Pancreas (tissue), 10 donors: ENCODE measurements around the gene IER3. TPM values are rescaled to one million over a fixed set of nuclear protein-coding genes. Genes with fewer than 3 reads are reported as not detected.
"Not testable (repeated sequence)": the region's sequence is repeated elsewhere in the genome, so short reads cannot be mapped to it uniquely, and the experiment has no call there.

Source experiments
- ATAC-seq, 4 donors: fragments of 200-7000 bp; cut with Tn5 transposase; one replicate each; pipeline versions ENCODE4 v1.8.0 to v1.9.1; 2020; ENCODE audit warnings: mild to moderate bottlenecking in 4 of 4, moderate library complexity in 4 of 4
- DNase-seq, 6 donors: peaks; one replicate each; pipeline ENCODE4 v3.0.0-alpha.2; 2020
- FAIRE-seq: peaks from 2 replicates; lab custom pipeline; 2012; peaks lifted over from hg19 to GRCh38; lab: Jason Lieb, UNC
- H3K27ac ChIP-seq, 4 donors: fragments of 200-600 bp; sonication (generic); 1 replicate in 3 of 4; 2 replicates in 1 of 4; pipeline versions ENCODE4 v1.5.0 to v1.8.0; 2020
- H3K27me3 ChIP-seq, 4 donors: fragments of 200-600 bp; one replicate each; pipeline ENCODE4 v1.8.0; 2021
- H3K36me3 ChIP-seq, 3 donors: fragments of 200-600 bp; sonication (generic) in 1 of 3; one replicate each; pipeline versions ENCODE4 v1.5.0 to v1.8.0; 2020 to 2021
- H3K4me1 ChIP-seq, 3 donors: fragments of 200-600 bp; one replicate each; pipeline ENCODE4 v1.8.0; 2021
- H3K4me3 ChIP-seq, 4 donors: fragments of 200-600 bp; sonication (generic) in 2 of 4; one replicate each; pipeline versions ENCODE4 v1.5.0 to v1.8.0; 2020 to 2021
- H3K9me3 ChIP-seq, 4 donors: fragments of 200-600 bp; one replicate each; pipeline ENCODE4 v1.8.0; 2021
- WGBS, 2 donors: extraction: QIAGEN DNeasy Blood & Tissue Kit; methylation state at CpG; one replicate each; pipeline ENCODE4 v1.1.7; 2013; 5-methylcytosine and 5-hydroxymethylcytosine counted together
- intact Hi-C, 3 donors: fragments of 100-400 bp; cut with DNase I; formaldehyde crosslinking; loops; one replicate each; pipeline versions ENCODE4 v1.11.1 to v1.14.2; 2022
- polyA plus RNA-seq, 2 donors: library from polyadenylated mRNA; stranded (reverse); fragments of 200-250 nt; gene quantifications; one replicate each; pipeline ENCODE4 v1.2.3, GENCODE V29; 2013
- total RNA-seq, 6 donors: library from RNA; stranded (reverse); fragmentation: NEBNext Ultra II Directional in 4 of 6; extraction: Animal tissue kit (Norgen Biotek cat#: 25700) in 4 of 6; gene quantifications; one replicate each; pipeline versions ENCODE4 v1.2.1 to v1.2.4, GENCODE V29; 2021 to 2023
- TF ChIP-seq, protein P1 (sequence below), 4 donors: fragments of 200-600 bp; sonication (generic) in 3 of 4; IDR thresholded peaks; one replicate each; pipeline versions ENCODE4 v1.5.0 to v1.8.0; 2021; ENCODE audit warnings: antibody characterized with exemption in 4 of 4
- donor health status: healthy with polysubstance abuse.
- donor health status: DM: no; HTN: no; CAD: no; lungs with moderate emphysema.
- donor health status: DM: no; HTN: no; CAD: no.
- donor health status: control.
- donor health status: control.
- donor health status: Bipolar disorder and iron deficiency.
- donor health status: DM: yes; HTN: yes; CAD: no.
- donor health status: DM: no; HTN: no; CAD: no.
- donor health status: DM: no; HTN: no; CAD: no.
- donor health status: DM: yes; HTN: yes; CAD: no.

Gene IER3
- total and polyA plus RNA-seq, 8 donors = 23.0 to 174 (median 48.8) TPM

- Histone ChIP-seq H3K27me3 (no peaks in the 10 kb centered on the region), H3K4me1 (peaks cover 10 to 33% (median 14%) of the 10 kb centered on the region in 3 donors), H3K9me3 (no peaks in the 10 kb centered on the region), H3K27ac (no peak overlapping the region), H3K36me3 (no peaks in the 10 kb centered on the region), H3K4me3 (no peak overlapping the region)
- TF ChIP-seq, protein P1, sequence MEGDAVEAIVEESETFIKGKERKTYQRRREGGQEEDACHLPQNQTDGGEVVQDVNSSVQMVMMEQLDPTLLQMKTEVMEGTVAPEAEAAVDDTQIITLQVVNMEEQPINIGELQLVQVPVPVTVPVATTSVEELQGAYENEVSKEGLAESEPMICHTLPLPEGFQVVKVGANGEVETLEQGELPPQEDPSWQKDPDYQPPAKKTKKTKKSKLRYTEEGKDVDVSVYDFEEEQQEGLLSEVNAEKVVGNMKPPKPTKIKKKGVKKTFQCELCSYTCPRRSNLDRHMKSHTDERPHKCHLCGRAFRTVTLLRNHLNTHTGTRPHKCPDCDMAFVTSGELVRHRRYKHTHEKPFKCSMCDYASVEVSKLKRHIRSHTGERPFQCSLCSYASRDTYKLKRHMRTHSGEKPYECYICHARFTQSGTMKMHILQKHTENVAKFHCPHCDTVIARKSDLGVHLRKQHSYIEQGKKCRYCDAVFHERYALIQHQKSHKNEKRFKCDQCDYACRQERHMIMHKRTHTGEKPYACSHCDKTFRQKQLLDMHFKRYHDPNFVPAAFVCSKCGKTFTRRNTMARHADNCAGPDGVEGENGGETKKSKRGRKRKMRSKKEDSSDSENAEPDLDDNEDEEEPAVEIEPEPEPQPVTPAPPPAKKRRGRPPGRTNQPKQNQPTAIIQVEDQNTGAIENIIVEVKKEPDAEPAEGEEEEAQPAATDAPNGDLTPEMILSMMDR (IDR thresholded peaks at IDR 0.05) = no peak
- 84 to 92% methylated on average over 9 of the region's 9 CpGs for WGBS, 2 donors
- FAIRE-seq (no peak), DNase-seq (no peak), ATAC-seq (no peak)
- intact Hi-C loops = no loop called here
Measured at GRCh38 chr6:30767158-30767943, 23.0 kb upstream of the IER3 start.

GRCh38 chr6:30766461-30767157 is 22.3 kb upstream of the IER3 start:
- Histone ChIP-seq H3K4me3 (no peak overlapping the region), H3K9me3 (no peaks in the 10 kb centered on the region), H3K27ac (peak overlapping the region in 2 of 4 donors; percentile 87 to 88), H3K4me1 (peaks cover 10 to 33% (median 14%) of the 10 kb centered on the region in 3 donors), H3K27me3 (no peaks in the 10 kb centered on the region), H3K36me3 (no peaks in the 10 kb centered on the region)
- peak in 1 of 4 donors; percentile 35 for ATAC-seq
- TF ChIP-seq, protein P1 (IDR thresholded peaks at IDR 0.05) = no peak
- 47 to 61% methylated on average over 6 of the region's 6 CpGs for WGBS, 2 donors
- intact Hi-C loops = no loop called here
- peak in 1 of 6 donors; percentile 36 for DNase-seq
- FAIRE-seq = no peak

DNA sequence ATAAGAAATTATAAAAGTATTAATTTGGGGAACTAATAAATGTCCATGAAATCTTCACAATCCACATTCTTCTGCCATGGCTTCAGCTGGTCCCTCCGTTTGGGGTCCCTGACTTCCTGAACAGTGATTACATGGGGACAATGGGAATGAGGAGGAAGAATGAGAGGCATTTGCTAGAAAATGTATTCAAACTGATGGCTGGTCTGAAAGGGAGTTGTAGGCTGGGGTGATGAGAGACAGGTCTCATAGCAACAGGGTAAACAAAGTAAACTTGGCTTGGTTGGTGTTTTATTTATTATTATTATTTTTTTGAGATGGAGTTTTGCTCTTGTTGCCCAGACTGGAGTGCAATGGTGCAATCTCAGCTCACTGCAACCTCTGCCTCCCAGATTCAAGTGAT is 21.1 kb upstream of the IER3 start:
- H3K36me3 ChIP-seq, intact Hi-C loops, H3K4me3 ChIP-seq, ATAC-seq, DNase-seq, H3K27me3 ChIP-seq, FAIRE-seq, H3K9me3 ChIP-seq: not testable (repeated sequence)
- 55 to 63% methylated on average over 1 of the region's 1 CpG for WGBS, 2 donors
- H3K4me1 ChIP-seq = peaks cover 10 to 33% (median 14%) of the 10 kb centered on the region in 3 donors
- peak overlapping the region in 3 of 4 donors; percentile 42 to 88 (median 87) for H3K27ac ChIP-seq

DNA sequence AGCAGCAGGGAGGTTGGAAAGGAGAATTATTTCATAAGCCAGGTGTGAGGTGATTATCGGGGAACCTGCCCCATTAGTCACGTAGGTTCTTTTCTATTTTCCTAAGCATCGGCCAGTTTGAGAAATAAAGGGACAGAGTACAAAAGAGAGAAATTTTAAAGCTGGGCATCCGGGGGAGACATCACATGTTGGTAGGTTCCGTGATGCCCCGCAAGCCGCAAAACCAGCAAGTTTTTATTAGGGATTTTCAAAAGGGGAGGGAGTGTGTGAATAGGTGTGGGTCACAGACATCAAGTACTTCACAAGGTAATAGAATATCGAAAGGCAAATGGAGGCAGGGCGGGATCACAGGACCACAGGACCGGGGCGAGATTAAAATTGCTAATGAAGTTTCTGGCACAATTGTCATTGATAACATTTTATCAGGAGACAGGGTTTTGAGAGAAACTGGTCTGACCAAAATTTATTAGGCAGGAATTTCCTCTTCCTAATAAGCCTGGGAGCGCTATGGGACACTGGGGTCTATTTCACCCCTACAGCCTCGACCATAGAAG is 20.2 kb upstream of the IER3 start:
- H3K36me3 ChIP-seq, DNase-seq, H3K4me3 ChIP-seq, H3K27me3 ChIP-seq, FAIRE-seq, H3K9me3 ChIP-seq, ATAC-seq, intact Hi-C loops: not testable (repeated sequence)
- 40 to 41% methylated on average over 13 of the region's 13 CpGs for WGBS, 2 donors
- Histone ChIP-seq H3K27ac (peak overlapping the region; percentile 38 to 88 (median 78)), H3K4me1 (peaks cover 10 to 33% (median 14%) of the 10 kb centered on the region in 3 donors)

DNA sequence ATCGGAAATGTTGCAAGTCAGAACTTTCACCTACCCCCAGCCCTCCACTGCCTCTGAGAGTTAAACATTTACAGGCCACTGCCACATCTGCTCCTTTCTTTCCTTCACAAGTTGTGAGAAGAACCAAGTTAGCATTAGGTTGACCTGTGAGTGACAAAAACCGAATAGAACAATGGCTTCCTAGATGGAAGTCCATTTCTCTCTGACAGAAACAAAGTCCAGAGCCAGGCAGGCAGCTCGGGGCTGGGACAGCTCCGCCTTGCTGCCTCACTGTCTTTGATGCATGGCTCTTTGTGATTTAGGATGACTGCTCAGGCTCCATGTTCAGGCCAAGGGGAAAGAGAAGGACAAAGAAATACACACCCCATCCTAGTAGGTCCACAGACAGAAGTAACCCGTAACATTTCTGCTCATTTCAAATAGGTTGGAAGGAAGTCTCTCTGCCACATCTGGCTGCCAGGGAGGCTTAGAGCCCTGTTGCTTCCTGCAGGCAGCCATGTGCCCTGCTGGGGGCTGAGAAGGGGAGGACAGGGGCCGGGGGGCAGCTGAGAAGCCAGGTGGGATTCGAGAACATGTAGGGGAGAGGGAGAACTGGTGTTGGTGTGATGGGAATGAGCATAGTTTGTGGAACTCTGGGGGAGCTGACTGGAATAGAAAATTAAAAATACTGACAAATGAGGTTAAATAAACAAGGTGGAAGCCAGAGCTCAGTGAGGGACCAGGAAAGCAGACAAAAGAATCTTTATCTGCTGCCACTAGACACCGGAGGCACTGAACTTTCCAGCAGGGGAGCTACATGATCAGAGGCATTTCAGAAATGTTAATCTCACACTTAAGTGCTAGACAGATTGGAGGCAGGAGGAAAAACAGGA is 19.5 kb upstream of the IER3 start:
- Histone ChIP-seq H3K27ac (peak overlapping the region; percentile 69 to 88 (median 84)), H3K9me3 (no peaks in the 10 kb centered on the region), H3K36me3 (no peaks in the 10 kb centered on the region), H3K4me3 (no peak overlapping the region), H3K4me1 (peaks cover 10 to 28% (median 14%) of the 10 kb centered on the region in 3 donors), H3K27me3 (no peaks in the 10 kb centered on the region)
- ATAC-seq (peak; percentile 78 to 88 (median 82)), DNase-seq (peak in 2 of 6 donors; percentile 50 to 57), FAIRE-seq (no peak)
- intact Hi-C loops = no loop called here
- TF ChIP-seq, protein P1 (IDR thresholded peaks at IDR 0.05) = no peak
- WGBS, 2 donors = 36 to 38% methylated on average over 8 of the region's 8 CpGs
